Stimulated activated CD8-positive, alpha-beta memory T cell treated with anti-CD3 and anti-CD28 coated beads, Interleukin-4, amount 100 ng/mL, for 1 hour (primary cell): Measurements from ENCODE around the gene MEGF11.

Experiments used
- DNase-seq, 2 donors: peaks; one replicate each; pipeline ENCODE4 v3.0.0-alpha.2; 2020; ENCODE audit warnings: low read depth in 2 of 2, low spot score in 1 of 2

Gene MEGF11

DNA sequence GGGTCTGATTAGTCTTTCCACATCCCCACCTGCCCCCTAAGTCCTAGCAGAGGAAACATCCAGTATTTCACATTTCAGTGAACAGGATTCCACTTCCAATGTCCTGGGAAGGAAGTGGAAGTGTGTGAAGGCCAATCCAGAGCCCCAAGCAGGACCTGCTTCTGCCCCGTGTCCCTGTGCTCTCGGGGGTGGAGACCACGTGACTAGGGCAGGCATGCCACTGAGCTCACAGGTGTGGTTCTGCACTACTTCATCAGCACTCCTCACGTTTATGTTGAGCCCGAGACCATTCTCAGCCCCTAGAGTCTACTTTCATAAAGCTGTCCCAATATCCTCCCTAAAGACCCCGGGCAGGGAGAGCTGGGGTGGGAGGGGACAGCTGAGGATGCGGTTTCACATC lies 299.9 kb downstream of the MEGF11 start:
- no peak for DNase-seq

DNA sequence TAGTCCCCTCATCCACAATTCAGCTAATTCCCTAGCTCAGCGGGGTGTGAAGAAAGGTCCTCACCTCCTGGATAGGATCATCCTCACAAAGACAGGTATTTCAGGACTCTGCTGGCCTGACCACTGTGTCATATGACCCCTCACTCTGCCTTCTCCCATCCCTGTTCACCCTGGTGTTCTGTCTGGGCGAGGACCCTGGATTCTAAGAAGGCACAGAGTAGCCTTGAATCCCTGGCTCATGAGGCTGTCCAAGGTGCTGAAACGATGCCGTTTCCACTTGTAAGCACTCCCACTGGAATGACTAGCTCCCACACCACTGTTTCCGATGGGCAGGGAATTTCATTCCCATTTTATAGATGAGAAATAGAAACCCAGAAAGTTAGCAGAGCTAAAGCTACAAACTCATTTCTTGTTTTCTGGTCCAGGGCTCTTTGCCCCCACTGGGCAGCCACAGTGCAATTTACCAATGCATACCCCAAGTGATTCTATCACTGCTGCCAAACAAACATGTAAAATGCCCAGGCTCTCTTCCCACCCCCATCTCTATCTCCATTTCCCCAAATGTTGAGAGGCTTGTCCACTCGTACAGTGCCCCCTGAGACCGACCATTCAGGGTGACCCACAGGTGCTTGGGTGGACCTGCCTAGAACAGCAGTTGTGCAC lies 301.0 kb downstream of the MEGF11 start:
- DNase-seq = no peak

DNA sequence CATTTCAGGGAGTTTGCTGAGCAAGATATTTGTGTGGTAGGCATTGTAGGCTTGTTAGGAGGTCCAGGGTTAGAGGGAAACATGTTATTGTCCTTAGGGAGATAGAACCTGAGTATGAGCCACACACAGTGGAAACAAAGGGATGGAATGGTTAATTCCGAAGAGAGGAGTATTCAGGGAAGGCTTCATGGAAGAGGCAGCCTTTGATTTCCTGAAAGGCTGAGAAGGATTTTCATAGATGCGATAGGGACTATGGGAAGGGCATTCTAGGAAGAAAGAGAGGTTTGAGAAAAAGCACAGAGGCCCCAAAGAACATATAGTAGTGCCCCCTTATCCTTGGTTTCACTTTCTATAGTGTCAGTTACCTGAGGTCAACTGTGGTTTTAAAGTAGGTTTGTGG lies 302.5 kb downstream of the MEGF11 start:
- no peak for DNase-seq

DNA sequence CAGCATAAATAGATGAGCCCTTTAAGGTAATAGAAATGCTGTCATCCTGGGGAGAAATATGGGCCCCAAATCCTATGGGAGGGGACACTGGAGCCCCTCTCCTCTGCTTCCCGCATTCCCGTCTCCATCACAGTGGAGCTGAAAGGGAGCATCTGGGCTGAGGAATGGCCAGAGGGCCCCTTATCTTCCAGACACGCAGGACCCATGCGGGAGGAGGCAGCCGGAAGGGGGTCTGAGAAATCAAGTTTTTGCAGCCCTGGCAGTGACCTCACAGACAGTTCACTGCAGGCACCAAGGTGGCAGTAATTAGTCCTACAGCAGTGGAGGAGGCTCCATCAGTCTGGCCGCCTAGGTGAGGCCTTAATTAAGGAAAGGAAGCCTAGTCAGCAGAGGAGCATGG lies 304.1 kb downstream of the MEGF11 start:
- DNase-seq = no peak

DNA sequence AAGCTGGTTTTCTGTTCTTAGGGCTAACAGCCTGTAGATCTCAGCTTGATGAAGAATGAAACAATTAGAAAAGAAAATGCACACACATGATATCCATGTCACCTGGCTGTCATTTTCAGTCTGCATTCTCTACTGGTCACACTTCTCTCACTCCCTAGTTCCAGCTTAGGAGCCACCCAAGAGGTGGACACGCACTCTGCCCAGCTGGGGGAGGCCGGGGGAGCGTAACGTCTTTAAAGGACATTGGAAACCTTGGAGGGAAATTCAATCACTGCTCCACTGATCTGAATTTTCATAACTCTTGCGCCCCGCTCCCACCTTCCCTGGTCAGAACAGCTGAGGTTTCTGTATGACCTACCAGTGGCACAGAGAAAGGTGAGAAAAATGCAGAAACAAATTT lies 304.5 kb downstream of the MEGF11 start:
- DNase-seq = no peak

DNA sequence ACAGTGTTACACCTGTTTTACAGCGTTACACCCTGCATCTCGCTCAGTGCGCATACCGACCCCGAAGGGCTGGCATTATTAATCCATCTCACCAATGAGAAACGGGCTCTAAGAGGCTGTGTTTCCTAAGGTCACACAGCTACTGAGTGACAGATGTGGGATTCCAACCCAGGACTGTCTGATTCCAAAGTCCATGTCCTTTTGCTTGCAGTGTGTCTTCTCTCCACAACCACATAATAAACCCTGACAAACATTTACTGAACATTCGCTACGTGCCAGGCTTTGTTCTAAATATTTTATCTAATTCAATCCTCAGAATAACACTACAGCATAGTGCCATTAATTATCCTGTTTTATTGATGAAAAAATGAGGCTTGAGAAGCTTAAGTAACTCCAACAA lies 305.2 kb downstream of the MEGF11 start:
- DNase-seq = no peak

DNA sequence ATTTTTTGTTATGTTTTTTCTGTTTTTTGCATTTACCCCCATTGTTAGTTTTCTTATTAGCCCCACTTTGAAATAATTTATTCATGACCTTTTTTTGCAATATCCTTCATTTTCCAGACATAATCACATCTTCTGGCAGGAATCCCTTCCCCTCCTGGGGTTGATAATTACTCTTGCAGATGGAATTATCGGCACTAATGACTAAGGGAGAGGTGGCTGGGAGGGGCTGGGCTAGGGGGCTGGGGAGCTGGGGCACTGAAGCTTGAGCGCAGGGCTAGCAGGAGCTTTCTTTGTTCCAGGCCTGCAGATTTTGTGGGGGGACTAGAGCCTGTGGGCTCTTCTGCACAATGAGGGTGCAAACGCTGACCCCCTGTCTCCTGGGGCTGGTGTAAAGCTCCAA lies 306.5 kb downstream of the MEGF11 start:
- no peak for DNase-seq

DNA sequence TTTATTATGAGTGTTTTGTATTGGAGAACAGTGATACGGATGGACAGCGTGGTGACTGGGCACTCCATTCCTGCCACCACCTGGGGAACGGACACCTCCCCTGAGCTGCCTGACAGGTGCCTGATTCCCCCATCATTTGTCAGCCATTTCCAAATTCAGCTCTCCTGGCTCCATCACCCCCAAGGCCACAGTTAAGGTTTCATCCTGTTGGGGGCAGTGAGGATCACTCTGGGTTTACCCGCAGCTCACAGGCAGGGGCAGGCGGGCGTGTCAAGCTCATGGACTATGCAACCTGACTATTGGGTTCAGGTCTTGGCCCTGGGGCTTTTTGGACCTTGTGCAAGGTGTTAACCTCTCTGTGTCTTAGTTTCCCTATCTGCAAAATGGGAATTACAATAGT lies 307.9 kb downstream of the MEGF11 start:
- DNase-seq = no peak

DNA sequence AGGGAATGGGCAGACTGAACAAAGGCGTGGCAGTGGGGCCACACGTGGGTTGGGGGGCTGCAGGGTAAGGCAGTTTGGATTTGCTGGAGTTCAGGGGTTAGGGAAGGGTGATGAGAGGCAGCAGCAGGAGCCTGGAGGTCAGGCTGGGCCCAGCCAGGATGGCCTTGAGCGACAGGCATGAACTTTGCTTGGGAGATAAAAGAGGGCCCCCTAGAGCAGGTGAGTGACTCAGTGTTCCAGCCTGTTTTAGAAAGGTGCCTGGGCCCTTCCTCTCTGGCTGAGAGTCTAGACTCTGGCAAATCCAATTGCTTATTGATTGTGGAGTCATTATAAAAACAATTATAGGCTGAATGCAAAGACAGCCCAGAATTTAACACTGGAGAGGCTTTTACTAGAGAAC lies 309.1 kb downstream of the MEGF11 start:
- DNase-seq = no peak

DNA sequence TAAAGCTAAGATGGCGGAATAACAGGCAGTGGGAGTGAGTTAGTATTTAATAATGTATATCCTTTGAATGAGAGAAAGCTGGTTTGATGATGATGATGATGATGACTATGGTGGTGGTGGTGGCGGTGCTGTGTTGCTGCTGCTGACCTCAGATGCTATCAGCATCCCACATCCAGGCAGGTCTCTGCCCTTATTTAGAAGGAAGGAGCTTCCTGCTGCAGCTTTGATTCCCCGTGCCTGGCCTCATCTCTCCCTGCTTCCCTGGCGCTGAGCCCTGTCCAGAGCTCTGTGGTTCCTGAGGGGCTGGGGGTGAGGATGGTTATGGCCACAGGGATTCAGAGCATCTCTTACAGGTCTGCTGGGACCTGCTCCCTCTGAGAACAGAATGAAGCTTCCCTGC lies 311.1 kb downstream of the MEGF11 start:
- no peak for DNase-seq

DNA sequence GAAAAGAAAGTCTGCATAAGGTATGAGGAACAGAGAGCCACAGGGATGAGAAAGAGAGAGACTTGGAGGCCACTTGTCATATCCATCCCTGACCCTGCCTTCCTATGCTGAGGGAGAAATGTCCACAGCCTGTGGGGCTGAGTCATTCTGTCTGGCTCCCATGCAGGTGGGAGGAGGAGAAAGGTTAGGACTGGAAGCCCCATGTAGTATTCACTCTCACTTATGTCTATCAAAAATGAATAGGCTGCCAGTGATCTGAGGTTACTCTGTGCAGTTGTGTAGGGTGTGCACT lies 313.0 kb downstream of the MEGF11 start:
- no peak for DNase-seq

DNA sequence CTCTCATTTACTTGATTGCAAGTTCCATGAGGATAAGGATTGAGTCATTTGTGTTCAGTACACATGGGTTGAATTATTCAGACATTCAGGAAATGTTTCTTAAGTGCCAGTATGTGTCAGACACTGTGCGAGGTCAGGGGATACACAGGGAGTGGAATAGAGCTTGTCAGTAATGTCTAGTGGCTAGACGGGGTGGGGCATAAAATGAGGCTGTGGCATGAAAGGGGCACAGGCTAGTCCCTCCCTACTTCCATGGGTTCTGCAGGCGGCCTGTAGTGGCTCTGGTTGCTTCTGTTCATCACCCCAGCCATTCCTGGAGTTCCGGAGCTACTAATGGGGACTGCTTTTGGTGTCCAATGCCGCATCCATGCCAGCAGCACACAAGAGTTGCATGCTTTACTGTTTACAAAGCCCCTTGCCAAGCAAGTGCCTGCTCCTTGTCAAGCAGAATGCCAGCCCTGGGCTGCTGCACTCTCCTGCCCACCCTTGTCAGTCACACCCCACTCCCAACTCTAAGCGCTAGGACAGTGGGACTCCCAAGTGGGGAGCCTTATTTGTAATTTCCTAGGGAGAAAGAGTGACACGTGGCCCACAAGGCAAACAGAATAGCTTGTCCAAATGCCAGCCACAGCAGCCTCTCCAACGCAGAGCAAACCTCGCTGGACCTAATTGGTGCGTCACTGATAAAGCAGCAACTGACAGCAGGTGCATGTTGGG lies 313.5 kb downstream of the MEGF11 start:
- no peak for DNase-seq

DNA sequence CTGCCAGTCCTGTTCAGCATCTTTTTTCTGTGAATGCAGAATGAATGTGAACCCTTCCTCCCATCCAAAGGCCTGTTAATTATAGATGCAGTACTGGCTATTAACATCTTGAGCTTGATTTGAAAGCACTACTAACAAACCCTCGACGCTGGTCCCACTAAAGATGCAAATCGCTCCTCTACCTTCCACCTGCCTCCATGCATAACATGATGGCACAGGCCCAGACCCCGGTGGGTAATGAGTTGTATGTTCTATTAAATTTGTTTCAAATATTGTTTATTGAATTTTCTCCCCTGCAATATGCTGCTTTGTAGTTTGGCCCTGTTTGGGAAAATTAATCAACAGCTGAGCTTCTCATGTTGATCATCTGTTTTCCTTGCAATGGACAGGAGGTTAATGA lies 314.9 kb downstream of the MEGF11 start:
- DNase-seq = no peak

DNA sequence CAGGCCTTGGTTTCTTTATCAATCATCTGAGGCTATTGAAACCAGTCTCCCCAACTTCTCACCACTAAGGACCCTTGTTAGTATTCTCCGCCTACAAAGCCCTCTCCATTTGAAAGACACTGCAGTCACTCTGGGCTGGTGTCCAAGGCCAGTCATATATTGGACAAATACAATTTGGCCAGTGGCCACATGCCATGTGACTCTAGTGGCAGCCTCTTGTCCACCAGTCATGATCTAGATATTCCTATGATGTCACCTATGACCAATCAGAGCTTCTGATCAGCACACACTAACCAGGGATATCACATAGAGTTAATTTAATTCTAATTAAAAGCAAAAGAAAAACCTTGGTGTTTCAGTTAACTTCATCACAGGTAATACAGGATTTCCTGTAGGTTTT lies 316.1 kb downstream of the MEGF11 start:
- DNase-seq = no peak

DNA sequence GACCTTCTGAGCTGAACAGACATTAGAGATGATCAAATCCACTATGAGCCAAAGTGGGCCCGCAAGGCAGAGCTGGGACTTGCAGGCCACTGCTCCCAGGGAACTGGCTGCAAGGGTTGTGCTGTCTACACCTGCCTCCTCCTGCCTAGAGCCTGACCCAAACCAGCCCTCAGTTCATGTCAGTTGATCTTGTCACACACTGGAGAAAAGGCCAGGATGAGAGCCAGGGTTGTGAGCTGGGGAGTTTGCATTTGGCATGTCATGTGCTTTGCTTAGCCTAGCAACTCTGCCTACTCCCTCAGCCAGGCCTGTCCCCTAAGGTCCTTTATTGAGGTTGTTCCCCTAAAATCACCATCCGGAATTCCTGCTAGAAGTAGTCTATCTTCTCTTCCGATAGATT lies 316.5 kb downstream of the MEGF11 start:
- no peak for DNase-seq

DNA sequence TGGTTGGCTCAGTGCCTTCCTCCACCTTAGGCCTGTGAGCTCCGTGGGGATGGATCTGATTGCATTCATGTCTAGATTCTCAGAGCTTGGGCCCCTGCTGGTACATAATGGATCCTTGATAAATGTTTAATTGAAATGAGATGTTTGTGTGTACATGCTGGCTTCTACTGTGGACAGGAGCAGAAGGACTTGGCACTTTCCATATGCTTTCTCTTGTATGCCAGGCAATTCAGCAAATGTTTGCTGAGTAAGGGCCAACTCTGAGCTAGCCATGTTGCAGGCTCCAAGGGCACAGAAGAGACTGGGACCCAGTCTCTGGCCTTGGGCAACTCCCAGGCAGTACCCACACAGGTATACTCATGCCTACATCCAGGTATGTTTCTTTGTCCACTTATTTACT lies 317.3 kb downstream of the MEGF11 start:
- DNase-seq = no peak

DNA sequence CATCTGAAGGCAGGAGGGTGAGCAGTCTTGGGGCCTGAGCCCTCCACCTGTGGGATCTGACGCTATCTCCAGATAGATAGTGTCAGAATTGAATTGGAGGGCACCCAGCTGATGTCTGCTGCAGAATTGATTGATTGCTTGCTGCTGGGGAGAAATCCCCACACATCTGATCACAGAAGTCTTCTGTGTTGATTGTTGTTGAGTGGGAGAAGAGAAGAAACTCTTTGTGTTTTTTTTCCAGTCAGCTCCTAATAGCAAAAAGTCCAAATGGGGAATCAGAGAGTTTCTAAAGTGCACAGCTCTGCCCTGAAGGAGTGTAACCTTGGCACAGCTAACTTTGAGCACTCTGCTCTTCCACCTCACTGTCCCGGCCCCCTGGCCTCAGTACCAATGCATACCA lies 318.2 kb downstream of the MEGF11 start:
- no peak for DNase-seq

DNA sequence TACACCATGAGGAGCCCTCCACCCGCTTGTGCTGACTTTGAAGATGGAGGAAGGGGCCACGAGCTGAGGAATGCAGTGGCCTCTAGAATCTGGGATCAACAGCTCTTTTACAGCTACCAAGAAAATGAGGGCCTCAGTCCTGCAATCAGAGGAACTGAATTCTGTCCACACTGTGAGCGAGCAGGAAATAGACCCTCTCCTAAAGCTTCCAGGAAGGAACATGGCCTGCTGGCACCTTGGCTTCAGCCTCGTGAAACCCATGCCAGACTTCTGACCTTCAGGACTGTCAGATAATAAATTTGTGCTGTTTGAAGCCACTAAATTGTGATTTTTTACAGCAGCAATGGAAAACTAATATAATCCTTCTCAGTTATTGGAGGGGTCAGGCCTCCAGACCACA lies 322.3 kb downstream of the MEGF11 start:
- no peak for DNase-seq

DNA sequence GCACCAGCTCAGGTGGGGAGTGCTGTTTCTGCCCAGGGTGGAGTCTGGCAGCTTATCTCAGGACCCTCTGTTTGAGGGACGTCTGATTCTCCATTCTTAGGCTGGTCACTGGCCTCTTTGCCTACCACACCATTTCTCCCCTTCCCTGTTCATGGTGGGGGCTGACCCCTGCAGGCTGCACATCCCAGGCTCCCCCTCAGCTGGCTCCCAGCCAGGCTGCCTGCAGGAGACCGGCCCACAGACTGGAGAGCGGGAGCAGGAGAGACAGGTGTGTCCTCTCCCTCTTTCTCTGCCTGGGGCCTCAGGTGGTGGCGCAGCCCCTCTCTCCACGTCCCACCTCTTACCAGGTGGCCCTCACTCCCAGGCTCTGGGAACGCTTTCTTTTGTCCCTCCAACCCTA lies 323.4 kb downstream of the MEGF11 start:
- no peak for DNase-seq

DNA sequence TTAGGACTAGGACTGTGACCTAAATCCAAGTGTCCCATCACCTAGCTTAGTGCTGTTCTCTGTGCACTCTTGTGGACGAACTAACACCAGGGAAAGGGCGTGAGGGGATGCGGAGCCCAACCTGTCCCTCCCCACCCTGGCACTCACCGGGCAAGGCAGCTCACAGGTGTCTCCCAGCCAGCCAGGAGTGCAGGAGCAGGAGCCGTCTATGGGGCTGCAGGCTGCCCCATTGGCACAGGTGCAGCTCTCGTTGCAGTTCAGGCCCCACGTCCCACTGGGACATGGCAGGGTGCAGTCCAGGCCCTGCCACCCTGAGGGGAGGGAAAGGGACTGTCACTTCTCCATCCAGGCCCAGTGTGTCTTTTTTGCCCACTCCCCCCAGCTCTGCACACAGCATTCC lies 324.0 kb downstream of the MEGF11 start:
- no peak for DNase-seq

DNA sequence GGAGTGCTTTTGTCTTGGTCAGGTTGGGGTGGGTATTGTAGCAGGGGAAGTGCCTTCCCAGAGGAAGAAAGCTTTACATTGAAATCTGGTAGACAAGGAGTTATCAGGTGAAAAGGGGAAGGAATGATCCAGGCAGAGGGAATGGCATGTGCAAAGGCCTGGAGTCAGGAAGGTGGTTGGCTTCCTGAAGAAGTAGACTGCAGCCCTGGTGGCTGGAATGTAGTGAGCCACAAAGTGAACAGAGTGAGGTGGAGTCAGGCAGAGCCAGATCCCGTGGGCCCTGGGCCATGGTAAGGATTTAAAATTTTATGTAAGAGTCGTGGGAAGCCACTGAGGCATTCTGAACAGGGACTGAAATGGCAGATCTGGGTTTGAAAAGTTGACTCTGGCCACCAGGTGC lies 326.0 kb downstream of the MEGF11 start:
- DNase-seq = no peak

DNA sequence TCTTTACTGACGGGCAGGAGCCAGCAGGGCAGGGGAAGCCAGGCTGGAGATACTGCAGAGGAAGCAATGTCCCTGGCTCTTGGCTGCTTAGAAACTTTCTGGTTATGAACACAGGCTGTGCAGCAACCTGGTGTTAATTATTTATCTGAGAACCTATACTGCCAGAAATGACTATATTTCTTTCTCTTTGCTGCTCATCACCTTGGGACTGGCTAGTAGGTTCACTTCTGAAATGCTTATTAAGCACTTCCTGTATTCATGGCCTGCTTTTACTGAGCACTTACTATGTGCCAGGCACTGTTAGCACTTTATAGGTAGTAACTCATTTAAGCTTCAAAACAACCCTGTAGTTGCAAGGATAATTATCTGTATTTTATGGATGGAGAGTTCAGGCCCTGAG lies 326.7 kb downstream of the MEGF11 start:
- no peak for DNase-seq

DNA sequence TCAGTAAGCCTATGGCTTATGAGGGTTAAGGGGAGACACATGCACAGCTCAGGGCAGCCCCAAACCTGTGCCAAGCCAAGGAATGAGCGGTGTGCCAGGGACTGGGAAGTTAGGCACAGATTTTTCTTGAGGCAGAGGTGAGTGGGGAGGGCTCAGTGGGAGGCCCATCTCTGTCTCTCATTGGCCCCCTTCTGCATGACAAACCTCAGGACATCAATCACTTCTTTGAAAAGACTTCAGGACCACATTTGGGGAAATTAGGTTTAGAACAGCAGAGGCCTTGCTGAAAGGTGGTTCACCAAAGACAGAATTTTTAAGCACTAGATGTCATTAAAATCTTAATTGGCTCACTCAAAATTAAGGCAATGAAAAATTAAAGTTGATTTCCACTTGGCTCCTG lies 327.1 kb downstream of the MEGF11 start:
- no peak for DNase-seq
